H1 (cell line): Measurements from ENCODE around the gene CLEC10A. TPM values are rescaled to one million over a fixed set of nuclear protein-coding genes. Genes with fewer than 3 reads are reported as not detected.

Source experiments
- EP300 ChIP-seq, 2 experiments: IDR thresholded peaks; 1 replicate in 1 of 2; 2 replicates in 1 of 2; pipeline ENCODE4 v1.6.1; 2011 to 2012; ENCODE audit warnings: low read depth in 2 of 2, low read length in 2 of 2, mild to moderate bottlenecking in 2 of 2, borderline replicate concordance in 1 of 2, inconsistent platforms in 1 of 2, moderate library complexity in 1 of 2
- GABPA ChIP-seq: IDR thresholded peaks from 2 replicates; pipeline ENCODE4 v1.6.1; 2011; ENCODE audit warnings: mild to moderate bottlenecking, low read length, moderate library complexity, borderline replicate concordance; ENCODE audit not compliant: insufficient read depth
- JUN ChIP-seq: IDR thresholded peaks from 2 replicates; pipeline ENCODE4 v1.6.1; 2011; ENCODE audit warnings: low read depth, mild to moderate bottlenecking, improper control_type of control experiment, low read length
- NRF1 ChIP-seq: IDR thresholded peaks from 2 replicates; pipeline ENCODE4 v1.6.1; 2011; ENCODE audit warnings: mild to moderate bottlenecking, low read depth, low read length, improper control_type of control experiment
- polyA plus RNA-seq, 7 experiments: library from polyadenylated mRNA; depleted of rRNA in 3 of 7; stranded (reverse) in 5 of 7; unstranded in 2 of 7; fragments of >200 nt in 5 of 7; fragments of 200-250 nt in 2 of 7; gene quantifications; 1 replicate in 5 of 7; 2 replicates in 1 of 7; 4 replicates in 1 of 7; pipeline versions ENCODE4 v1.2.1 to v1.2.3, GENCODE V29; 2011 to 2013; ENCODE audit warnings: missing spikeins in 2 of 7, mixed read lengths in 2 of 7
- total RNA-seq: library from RNA; stranded (reverse); fragmentation: NEBNext Ultra II Directional; extraction: Animal tissue kit (Norgen Biotek cat#: 25700); gene quantifications from 2 replicates; pipeline ENCODE4 v1.2.1, GENCODE V29; 2021
- TF ChIP-seq, protein P1 (sequence below): fragments of 300-600 bp; sonication (generic); IDR thresholded peaks from 2 replicates; pipeline ENCODE4 v1.7.1; 2012; ENCODE audit warnings: low read length, moderate library complexity, mild to moderate bottlenecking, inconsistent platforms; ENCODE audit not compliant: insufficient replicate concordance

The CLEC10A gene
- total and polyA plus RNA-seq, 2 of the 8 experiments (the other 6 are each of a cell fraction or from before 2014, with no cell fraction given), result not detected

- TF ChIP-seq EP300 (IDR thresholded peaks at IDR 0.05; ENCODE audit: borderline replicate concordance in 1 of 2, low read depth in 2 of 2, low read length in 2 of 2) (no peak), JUN (no peak), GABPA (no peak), NRF1 (no peak)
- TF ChIP-seq, protein P1, sequence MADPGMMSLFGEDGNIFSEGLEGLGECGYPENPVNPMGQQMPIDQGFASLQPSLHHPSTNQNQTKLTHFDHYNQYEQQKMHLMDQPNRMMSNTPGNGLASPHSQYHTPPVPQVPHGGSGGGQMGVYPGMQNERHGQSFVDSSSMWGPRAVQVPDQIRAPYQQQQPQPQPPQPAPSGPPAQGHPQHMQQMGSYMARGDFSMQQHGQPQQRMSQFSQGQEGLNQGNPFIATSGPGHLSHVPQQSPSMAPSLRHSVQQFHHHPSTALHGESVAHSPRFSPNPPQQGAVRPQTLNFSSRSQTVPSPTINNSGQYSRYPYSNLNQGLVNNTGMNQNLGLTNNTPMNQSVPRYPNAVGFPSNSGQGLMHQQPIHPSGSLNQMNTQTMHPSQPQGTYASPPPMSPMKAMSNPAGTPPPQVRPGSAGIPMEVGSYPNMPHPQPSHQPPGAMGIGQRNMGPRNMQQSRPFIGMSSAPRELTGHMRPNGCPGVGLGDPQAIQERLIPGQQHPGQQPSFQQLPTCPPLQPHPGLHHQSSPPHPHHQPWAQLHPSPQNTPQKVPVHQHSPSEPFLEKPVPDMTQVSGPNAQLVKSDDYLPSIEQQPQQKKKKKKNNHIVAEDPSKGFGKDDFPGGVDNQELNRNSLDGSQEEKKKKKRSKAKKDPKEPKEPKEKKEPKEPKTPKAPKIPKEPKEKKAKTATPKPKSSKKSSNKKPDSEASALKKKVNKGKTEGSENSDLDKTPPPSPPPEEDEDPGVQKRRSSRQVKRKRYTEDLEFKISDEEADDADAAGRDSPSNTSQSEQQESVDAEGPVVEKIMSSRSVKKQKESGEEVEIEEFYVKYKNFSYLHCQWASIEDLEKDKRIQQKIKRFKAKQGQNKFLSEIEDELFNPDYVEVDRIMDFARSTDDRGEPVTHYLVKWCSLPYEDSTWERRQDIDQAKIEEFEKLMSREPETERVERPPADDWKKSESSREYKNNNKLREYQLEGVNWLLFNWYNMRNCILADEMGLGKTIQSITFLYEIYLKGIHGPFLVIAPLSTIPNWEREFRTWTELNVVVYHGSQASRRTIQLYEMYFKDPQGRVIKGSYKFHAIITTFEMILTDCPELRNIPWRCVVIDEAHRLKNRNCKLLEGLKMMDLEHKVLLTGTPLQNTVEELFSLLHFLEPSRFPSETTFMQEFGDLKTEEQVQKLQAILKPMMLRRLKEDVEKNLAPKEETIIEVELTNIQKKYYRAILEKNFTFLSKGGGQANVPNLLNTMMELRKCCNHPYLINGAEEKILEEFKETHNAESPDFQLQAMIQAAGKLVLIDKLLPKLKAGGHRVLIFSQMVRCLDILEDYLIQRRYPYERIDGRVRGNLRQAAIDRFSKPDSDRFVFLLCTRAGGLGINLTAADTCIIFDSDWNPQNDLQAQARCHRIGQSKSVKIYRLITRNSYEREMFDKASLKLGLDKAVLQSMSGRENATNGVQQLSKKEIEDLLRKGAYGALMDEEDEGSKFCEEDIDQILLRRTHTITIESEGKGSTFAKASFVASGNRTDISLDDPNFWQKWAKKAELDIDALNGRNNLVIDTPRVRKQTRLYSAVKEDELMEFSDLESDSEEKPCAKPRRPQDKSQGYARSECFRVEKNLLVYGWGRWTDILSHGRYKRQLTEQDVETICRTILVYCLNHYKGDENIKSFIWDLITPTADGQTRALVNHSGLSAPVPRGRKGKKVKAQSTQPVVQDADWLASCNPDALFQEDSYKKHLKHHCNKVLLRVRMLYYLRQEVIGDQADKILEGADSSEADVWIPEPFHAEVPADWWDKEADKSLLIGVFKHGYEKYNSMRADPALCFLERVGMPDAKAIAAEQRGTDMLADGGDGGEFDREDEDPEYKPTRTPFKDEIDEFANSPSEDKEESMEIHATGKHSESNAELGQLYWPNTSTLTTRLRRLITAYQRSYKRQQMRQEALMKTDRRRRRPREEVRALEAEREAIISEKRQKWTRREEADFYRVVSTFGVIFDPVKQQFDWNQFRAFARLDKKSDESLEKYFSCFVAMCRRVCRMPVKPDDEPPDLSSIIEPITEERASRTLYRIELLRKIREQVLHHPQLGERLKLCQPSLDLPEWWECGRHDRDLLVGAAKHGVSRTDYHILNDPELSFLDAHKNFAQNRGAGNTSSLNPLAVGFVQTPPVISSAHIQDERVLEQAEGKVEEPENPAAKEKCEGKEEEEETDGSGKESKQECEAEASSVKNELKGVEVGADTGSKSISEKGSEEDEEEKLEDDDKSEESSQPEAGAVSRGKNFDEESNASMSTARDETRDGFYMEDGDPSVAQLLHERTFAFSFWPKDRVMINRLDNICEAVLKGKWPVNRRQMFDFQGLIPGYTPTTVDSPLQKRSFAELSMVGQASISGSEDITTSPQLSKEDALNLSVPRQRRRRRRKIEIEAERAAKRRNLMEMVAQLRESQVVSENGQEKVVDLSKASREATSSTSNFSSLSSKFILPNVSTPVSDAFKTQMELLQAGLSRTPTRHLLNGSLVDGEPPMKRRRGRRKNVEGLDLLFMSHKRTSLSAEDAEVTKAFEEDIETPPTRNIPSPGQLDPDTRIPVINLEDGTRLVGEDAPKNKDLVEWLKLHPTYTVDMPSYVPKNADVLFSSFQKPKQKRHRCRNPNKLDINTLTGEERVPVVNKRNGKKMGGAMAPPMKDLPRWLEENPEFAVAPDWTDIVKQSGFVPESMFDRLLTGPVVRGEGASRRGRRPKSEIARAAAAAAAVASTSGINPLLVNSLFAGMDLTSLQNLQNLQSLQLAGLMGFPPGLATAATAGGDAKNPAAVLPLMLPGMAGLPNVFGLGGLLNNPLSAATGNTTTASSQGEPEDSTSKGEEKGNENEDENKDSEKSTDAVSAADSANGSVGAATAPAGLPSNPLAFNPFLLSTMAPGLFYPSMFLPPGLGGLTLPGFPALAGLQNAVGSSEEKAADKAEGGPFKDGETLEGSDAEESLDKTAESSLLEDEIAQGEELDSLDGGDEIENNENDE, result no peak
- TF ChIP-seq, all 59 proteins: peak for 0
Observed at GRCh38 chr17:7079581-7080455, at the start of gene CLEC10A (continued).
